ENCODE data around the gene RACK1.
"Not testable (repeated sequence)": the region's sequence is repeated elsewhere in the genome, so short reads cannot be mapped to it uniquely, and the experiment has no call there.

Gene RACK1

DNA sequence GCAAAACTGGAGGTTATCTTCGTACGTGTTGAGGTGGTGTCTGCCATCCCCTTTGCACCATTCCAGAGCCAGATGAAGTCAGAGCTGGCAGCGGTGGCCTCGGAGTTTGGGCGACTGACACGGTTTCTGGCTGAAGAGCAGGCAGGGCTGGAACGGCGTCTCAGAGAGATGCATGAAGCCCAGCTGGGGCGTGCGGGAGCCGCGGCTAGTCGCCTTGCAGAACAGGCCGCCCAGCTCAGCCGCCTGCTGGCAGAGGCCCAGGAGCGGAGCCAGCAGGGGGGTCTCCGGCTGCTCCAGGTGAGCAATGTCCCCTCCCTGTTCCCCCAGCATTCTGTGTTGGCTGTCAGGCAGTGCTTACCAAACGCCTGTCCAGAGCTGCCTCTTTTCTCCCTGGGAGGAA is 11.1 kb downstream of the RACK1 start:
- no peak for DNase-seq

DNA sequence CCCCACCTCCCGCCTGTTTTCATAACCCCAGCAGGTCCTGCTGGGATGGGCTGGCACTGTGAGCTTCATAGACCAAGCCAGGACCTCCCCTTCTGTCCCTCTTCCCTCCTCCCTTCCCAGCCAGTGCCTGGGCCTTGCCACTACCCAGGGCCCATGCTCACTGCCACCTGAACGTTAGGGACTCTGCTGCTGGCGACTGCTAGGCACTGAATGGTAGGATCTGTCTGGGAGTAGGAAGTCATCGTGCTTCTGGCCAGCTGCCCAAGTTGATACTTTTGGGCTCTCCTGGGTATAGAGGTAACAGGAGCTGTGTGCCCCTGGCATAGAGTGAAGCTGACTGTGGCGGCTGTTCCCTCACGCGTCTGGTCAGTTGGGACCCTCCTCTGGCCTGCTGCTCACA is 12.3 kb downstream of the RACK1 start:
- no peak for DNase-seq

DNA sequence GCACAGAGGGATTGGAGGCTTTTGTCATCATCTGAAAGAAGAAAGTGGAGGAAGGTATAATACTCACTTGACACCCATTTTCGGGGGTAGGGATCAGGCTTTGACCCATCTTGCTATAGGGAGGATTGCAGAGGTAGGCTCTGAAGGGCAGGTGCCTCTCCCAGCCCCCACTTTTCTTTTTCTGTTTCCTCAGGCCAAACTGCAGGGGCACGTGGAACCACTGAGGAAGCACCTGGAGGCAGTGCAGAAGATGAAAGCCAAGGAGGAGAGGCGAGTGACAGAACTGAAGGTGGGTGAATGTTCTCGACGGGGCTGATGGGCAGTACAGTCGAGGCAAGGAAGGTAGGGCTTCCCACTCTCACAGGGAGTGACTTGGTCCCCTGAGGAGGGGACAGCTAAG is 13.2 kb downstream of the RACK1 start:
- no peak for DNase-seq

DNA sequence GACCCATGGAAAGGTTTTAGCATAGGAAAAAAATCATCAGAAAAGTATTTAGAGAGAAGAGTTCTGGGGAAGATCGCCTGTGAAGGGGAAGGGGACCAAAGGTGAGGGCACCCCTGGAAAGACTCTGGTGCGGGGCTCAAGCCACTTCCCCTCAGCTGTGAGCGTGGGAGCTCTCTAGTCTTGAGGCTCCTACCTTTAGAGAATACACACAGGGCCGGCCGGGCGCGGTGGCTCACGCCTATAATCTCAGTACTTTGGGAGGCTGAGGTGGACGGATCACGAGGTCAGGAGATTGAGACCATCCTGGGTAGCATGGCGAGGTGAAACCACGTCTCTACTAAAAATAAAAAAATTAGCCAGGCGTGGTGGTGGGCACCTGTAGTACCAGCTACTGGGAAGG is 13.7 kb downstream of the RACK1 start:
- DNase-seq = no peak

DNA sequence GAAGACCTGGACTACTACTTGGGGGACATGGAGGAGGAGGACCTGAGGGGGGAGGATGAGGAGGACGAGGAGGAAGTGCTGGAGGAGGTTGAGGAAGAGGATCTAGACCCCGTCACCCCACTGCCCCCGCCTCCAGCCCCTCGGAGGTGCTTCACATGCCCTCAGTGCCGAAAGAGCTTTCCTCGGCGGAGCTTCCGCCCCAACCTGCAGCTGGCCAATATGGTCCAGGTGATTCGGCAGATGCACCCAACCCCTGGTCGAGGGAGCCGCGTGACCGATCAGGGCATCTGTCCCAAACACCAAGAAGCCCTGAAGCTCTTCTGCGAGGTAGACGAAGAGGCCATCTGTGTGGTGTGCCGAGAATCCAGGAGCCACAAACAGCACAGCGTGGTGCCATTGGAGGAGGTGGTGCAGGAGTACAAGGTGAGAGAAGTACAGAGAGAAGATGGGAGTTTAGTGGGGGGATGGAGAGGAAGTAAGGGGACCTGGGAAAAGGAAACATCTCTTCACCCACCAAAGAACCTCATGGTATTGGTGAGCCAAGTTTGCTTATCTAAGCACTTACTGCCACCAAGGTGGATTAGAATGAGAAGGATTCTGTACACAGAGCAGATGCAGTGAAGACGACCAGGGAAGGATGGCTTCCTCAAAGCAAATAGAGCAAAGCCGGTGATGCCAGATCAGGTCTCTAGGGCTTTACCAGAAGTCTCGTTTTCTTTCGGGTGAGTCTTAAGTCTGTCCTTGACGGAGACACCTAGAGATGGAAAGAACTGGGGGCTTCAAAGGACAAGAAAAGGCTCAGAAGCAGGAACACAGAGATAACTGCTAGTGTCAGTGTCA is 19.1 kb downstream of the RACK1 start:
- no peak for DNase-seq

DNA sequence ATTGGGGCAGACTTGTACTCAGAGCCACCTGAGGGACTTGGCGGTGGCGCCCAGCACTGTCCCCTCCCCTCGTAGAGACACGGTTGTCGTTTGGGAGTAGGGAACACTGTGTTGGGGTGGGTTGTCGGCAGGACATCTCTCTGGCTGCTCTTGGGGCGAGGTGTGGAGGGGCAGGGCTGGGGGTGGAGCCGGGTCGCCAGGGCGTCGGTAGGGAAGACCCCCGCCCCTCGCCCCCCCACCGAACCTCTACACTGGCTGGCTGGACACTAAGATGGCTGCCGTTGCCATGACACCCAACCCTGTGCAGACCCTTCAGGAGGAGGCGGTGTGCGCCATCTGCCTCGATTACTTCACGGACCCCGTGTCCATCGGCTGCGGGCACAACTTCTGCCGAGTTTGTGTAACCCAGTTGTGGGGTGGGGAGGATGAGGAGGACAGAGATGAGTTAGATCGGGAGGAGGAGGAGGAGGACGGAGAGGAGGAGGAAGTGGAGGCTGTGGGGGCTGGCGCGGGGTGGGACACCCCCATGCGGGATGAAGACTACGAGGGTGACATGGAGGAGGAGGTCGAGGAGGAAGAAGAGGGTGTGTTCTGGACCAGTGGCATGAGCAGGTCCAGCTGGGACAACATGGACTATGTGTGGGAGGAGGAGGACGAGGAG is 19.8 kb downstream of the RACK1 start:
- no peak for DNase-seq

DNA sequence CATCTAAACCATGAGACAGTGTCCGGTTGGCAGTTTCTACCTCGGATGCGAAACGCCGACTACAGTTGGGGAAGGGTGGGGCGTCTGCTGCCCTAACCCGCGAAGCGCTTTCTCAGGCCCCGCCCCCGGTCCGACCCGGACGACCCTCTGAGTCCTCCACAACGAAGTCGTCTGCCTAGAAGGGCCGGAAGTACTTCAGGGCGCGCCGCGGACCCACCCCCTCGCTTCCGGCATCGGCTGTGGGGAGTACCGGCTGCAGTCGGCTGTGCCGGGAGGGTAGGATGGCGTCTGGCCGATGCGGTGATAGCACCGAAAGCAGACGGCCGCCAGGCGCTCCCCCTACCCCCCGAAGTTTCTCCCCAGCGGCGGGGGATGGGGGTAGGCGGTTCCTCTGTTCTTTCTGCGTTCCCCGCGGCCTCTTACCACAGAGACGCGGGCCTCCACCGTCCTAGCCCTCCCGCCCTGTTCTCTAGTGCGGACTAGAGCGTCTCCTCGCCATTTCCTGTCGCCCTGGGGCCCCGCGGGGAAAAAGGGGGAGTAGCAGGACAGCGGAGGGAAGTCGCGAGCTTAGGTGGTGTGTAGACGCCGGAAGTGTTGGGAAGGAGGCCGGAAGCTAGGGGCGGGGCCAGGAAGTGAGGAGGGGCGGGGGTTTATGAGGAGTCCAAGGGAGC is 20.5 kb downstream of the RACK1 start, which contains the start of gene TRIM41:
Gene TRIM41 (plus strand): TSS at position 224 of the 671 bp plus-strand sequence. CDS start 719 bp downstream, outside the sequence.
- DNase-seq = no peak

DNA sequence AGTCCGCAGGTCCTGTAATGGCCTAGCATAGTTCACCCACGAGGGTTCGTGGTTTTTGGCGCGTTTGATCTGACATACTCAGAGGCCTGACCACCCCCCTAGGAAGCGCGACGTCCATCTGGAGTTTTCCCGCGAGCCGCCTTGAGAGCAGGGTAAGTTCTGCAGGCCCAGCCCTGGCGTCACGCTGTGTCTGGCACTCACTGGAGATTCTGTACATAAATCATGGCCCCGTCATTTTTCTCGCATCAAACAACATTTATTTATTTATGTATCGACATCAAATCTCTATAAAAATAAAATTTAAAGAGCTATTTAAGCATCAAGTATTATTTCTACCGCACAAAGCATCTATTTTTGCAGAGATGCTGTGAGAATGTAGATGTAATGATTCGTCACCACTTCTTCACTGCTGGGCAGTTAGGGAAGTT is 21.1 kb downstream of the RACK1 start:
- DNase-seq = no peak

DNA sequence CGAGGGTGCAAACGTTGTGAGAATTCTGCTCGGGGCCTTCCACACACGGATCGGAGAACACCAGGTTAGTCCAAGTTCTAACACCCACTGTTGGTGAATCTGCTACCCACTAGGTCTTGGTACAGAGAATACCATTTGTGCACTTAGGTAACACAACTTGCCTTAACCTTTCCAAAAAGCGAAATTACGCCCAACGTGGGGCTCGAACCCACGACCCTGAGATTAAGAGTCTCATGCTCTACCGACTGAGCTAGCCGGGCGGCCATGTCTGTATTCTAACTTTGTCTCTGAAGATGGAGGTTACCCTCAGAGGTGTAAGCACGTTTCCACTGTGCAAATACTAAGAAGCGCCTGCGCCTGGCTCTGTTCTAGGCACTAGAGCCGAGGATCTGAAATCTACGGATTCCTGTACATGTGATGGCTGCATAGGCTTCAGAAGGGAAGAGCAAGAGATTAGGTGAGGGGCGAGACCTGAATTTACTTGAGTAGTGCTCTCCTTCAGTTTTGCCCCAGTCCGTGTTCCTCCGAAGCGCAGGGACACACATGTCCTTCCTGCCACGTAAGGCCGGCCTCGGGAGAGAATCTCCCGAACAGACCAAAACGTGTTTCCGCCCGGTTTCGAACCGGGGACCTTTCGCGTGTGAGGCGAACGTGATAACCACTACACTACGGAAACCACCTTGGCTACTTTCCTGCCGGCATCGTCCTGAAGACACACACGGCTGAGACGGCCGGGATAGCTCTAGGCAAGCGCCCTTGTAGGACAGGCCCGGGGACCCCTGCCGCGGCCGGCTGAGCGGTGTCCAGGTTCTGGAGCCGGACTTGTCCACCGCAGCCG is 21.7 kb downstream of the RACK1 start:
- DNase-seq = no peak

DNA sequence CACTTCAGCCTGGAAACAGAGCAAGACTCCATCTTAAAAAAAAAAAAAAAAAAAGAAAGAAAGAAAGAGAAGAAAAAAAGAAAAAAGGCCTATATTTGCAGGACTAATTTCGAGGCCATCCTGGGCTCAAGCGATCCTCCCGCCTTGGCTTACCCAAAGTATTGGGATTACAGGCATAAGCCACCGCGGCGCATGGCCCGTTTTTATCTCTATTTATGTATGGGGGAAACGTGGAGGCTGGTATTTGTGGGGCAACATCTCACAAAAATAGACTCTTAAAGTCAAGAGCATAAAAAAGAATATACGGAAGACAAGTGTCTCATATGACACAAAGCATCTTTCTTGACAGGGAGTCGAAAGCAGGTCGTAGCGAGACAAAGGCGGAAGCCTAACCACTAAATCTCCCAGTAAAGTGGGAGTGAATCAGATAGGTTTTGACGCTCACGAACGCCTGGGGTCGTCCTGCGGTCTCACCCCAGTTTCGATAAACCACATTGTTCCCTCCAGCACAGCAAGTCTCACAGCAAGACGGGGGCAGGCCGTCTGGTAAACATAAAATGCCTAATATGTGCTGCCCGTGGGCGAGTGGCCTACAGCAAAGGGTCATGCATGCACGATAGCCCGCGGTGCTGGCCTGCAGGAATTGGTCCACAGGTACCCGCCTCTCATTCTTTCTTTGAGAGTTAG is 22.5 kb downstream of the RACK1 start:
- no peak for DNase-seq

DNA sequence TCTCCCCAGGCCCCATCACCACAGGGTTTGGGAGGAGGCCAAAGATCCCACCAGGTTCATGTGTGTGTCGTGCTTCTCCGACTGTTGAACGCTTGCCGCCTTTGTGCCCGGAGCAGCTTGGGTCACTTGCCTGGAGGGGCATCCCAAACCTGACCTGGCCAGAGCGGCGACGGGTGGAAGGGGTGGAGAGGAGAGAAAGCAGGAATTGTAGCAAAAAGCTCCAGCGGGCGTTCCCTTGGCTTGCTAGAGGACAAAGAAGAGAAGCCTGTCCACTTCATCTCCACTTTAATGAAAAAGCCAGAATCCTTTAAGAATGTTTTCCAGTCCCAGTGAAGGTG is 23.6 kb downstream of the RACK1 start:
- DNase-seq = no peak

DNA sequence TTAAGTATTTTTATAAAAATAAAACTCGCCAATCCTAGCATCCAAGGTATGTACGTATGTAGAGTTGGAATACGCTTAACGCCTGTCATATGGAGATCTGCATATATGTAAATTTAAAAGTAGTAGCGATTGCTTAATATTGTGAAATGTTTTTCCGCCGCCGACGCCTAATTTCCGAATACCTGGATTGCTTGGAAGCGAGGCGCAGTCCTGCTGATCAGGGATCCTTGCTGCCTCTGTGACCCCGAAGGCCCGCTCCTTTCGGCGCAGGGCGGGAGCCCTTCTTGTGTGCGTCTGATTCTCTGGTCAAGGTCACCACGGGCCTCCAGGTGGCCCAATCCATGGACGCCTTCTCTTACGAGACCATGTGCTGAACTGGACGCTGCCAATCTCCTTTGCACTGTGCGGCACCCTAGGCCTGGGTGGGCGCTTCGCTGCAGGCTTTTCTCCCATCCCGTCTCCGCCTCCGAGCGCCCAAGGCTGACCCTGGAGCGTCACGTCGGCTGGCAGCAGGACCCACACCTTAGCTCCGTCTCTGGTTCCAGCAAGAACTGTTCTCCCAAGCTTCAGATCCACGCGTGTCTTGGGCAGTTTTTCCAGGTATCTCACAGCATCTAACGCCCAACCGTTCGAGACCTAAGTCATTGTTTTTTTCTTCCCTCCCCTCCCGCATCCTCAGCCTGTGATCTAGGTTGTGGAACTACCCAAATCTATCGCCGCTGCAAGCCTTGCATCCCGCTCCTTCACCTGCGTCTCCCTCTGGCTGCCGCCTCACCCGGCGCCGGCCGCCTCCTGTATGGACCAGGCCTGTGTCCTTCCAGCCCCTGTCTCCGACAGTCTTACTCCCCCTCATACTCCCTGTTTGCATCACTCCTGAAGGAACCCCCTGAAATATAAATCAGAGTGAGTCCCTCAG is 24.2 kb downstream of the RACK1 start:
- DNase-seq = no peak

DNA sequence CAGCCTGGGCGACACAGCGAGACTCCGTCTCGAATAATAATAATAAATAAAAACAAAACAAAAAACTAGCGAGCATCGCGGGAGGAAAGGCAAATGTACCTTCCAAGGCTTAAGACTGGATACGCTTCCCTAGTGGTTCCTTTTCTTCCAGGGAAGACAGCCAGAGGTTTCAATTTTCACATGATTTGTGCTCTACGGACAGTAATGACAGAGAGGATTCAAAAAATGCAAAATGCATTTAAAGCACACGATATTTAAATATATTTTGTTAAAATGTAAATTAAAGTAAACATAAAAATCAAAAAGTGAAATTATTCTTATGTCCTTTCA is 24.9 kb downstream of the RACK1 start:
- DNase-seq = no peak

DNA sequence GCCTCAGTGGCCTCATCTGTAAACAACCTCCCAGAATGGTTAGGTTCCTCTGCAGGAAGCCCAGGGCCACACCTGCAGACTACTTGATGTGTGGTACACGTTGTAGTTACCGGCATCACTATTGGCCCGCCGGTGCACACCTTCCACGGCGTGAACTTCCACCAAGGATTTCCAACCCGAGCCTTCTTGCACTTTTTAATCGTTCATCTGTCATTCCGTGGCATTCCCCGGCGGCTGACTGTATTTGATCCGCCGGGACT is 26.0 kb downstream of the RACK1 start:
- no peak for DNase-seq

DNA sequence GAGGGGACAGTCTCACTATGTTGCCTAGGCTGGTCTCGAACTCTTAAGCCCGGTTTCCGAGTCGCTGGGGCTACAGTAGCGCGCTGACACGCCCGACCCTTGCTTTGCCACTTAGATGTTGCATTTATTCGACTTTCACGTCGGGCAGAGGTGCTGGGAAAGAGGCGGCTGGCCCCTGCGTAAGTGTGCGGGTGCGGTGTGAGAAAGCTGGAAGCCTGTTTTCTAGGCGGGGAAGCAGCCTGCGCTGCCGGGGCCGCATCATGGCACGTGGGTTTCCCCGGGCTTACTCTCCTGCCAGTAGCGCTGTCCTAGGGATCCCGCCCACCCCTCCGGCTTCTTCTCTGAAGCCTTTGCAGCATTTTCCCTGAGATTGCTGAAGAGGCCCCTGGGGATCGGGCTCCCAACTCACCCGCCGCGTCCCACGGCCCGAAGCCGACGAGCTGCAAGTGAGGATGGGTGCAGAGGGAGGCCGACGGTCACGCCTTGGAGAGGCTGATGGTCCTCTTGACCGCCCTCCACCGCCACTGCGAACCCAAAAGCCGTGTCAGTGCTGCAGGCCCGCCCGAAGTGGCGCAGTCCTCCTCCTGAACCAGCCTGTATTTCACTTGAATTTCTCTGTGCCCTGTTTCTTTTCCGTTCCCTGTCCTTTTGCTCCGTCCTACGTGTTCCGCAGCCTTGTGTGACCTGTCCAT is 26.4 kb downstream of the RACK1 start:
- DNase-seq = no peak

DNA sequence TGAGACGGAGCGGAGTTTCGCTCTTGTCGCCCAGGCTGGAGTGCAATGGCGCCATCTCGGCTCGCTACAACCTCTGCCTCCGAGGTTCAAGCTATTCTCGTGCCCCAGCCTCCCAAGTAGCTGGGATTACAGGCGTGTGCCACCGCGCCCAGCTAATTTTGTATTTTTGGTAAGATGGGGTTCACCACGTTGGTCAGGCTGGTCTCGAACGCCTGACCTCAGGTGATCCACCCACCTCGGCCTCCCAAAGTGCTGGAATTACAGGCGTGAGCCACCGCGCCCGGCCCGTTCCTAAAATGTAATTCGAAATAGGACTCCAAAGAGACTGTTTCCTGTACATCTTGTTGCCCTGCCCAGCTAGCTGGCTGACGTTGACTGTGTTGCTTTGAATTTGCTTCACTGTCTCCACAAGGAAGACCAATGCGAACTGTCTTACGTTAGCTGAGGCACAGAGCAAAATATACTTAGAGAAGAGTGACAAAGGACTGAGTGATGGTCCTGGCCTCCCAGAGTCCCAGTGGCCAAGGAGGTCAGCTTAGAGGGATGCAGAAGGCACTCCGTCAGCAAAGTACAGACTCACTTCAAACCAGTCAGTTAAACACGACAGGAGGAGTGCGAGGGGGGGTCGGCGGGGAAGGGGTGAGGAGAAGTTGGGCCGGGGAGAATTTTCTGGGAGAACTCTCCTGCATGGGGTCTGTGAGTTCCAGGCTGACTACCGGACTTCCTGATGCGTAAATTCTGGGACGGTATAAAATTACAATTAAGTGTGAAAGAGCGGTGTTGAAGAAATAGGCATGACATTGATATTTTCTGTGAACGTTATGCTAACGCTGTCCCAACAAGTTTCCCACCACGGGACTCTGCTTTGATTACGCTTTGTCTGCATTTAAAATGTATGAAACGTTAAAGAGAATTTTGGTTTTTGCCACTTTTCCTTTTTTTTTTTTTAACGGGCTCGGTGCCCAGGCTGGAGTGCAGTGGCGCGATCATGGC is 27.4 kb downstream of the RACK1 start:
- no peak for DNase-seq

DNA sequence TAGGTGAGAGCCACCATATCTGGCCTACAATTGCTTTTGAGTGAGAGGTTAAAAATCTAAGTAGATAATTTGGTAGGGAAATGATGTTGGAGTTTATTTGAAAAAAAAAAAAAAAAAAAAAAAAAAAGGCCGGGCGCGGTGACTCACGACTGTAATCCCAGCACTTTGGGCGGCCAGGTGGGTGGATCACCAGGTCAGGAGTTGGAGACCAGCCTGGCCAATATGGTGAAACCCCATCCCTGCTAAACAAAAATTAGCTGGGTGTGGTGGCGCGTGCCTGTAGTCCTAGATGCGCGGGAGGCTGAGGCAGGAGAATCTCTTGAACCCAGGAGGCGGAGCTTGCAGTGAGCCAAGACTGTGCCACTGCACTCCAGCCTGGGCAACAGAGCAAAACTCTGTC is 29.5 kb downstream of the RACK1 start:
- not testable (repeated sequence) for DNase-seq

DNA sequence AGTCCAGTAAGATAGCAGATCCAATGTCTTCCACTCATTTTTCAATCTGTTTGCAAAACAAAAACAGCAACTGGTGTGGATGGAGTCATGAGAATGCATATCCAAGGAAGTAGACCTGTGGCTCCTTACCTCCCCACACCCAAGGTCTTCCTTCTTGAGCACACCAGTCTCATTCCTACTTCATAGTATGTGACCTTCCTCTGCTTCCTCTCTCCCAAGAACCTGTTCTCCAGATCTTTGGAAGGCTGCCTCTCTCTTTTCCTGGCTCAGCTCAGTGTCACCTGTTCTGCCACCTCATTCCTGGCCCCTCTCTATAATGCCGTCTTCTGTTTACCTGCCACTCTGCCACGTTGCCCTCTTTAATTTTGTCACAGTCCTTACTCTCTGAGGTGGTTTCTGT is 30.8 kb downstream of the RACK1 start:
- no peak for DNase-seq

DNA sequence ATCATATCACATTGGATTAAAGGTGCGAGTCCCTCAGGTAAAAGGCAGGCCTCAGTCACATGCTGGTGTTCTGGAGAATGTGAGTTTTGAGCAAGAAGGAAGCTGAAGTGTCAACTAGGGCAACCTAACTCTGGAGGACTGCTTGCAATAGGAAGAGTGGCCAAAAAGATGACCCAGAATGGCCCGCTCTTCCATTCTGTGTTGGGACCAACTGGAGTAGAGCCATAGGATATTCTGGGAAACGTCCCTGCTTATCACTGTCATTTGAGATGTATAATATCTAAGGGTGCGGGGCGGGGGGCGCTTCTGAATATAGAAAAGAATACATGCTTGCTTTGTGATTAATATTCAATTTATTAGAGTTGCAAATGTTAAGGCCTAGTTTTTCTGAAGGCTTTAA is 31.6 kb downstream of the RACK1 start:
- DNase-seq = no peak

DNA sequence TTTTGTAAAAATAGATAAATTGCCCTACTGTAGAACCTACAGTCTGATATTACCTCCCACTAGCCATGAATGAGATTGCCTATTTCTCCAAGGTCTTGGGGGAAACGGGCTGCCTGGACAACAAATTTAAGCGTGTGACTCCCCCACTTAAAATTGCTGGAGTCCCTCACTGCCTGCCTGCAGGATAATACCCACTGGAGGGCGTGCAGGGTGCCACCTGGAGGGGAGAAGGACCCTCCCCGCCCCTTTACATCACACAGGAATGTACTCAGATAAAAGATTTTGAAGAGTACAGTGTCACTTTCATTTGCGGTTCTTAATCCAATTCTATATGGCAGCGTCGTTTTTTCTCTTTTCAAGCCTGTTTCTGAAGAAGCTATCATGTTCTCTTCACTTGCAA is 32.5 kb downstream of the RACK1 start:
- no peak for DNase-seq

Measured in GDM1 (cell line).